Fibroblast of peridontal ligament (primary cell): ENCODE data around the gene DGKH.

Source experiments
- DNase-seq: peaks from one replicate; pipeline ENCODE4 v3.0.0-alpha.2; 2010; ENCODE audit errors: extremely low read depth

DGKH gene

DNA sequence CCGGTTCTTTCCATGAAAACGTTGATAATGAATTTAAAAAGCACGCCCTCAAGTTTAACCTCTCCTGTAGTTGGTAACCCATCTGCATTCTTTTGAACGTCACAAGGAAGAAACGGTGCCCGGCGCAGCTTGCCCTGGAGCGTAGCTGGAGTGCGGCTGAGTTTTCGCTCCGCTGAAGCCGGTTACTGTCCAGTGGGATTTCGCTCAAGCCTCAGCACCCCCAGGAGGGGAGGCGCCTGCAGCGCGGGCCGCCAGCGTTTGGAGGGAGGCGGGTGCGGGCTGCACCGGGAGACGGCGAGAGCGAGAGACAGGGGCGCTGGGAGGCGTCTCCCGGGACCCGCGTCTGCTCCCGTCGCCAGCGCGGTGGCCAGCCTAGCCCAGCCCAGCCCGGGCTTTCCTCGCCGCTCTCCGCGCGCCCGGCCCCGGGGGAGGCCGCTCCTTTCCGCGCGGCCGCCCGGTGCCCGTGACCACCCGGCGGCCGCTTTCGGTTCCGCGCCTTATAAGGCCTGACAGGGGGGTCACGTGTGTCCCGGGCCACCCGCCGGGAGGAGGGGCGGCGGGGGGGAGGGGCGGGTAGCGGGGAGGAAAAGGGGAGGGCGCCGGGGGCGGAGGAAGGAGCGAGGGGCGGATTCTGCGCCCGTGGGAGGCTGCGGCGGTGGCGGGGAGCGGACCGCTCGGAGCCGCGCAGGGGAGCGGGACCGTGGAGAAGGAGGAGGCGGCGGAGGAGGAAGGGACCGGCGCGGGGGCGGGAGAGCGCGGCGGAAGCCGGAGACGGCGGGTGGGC, 8.3 kb upstream of the DGKH start:
- DNase-seq, result peak; percentile 77

- DNase-seq, result no peak
Measured at GRCh38 chr13:42040730-42041010, 7.8 kb upstream of the DGKH start.

DNA sequence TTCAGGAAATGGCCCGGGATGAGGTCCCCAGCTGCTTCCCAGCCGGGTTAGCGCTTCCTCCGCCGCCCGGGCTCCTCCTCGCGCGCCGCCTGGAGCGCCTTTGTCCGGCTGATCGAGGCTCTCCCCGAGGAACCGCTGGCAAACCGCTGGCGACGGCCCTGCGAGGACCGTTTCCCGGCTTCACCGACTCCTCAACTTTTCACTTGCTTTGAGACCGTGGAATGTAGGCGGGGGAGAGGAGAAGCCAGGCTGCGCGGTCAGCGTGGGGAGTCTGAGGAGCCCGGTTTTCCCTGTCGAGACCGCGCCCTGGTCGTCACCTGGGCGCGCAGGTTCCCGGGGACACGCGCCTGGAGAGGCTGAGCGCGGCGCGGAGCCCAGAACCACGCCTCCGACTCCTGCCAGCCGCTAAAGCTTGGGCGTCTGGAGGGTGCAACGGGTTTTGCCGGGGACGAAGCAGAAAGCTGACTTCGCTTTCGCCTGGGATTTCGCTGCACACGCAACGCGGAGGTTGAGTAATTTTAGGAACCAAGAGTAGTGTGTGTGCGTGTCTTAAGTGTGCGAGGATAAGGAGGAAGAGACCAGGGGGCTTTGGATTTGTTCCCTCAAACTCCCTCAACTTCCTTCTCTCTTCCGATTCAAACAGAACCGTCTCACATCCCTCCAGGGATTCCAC, 7.3 kb upstream of the DGKH start:
- peak; percentile 51 for DNase-seq

DNA sequence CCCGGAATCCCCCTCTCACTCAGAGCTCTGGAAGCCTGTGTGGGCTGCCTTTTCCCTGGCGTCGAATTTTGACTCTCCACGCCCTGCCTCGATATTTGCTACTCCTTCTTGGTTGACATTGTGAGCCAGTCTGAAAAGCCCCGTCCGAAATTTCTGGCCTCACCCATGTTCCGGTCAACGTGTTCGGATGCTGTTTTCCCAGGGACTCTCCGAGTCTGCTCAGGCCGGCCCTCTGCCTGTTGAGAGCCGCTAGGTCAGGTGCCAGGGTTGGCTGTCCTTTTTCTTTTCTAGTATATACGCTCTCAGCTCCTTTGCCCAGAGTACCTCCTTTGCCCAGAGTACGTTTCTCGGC, 6.8 kb upstream of the DGKH start:
- peak; percentile 68 for DNase-seq

GRCh38 chr13:42043676-42044075, 4.8 kb upstream of the DGKH start:
- DNase-seq, result no peak

GRCh38 chr13:42046448-42046847, 2.0 kb upstream of the DGKH start:
- DNase-seq, result no peak

- DNase-seq, result peak; percentile 72
Measured at GRCh38 chr13:42047561-42048341, 697 bp upstream of the DGKH start.

DNA sequence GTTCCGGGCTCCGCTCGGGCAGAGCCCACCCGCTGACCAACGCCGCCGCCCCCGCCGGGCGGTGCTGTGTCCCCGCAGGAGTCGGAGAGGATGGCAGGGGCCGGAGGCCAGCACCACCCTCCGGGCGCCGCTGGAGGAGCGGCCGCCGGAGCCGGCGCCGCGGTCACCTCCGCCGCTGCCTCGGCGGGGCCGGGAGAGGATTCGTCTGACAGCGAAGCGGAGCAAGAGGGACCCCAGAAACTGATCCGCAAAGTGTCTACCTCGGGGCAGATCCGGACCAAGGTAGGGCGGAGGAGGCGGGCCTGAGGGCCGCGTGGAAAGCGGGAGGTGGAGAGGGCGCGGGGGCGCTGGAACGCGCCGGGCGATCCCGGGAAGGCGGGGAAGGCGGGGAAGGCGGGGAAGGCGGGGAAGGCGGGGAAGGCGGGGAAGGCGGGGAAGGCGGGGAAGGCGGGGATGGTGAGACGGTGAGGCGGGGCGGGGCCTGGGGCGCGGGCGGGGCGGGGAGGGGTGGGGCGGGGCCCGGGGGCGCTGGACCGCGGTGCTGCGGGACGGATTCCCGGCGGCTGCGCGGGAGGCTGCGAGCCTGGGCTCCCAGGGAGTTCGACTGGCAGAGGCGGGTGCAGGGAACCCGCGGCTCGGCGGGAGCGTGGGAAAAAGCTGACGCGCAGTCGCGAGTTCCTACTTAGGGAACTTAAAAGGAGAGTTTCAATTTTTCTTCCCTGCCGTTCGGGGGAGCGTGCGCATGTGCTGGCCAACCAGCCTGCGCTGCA, 421 bp downstream of the DGKH start:
- peak; percentile 72 for DNase-seq

DNA sequence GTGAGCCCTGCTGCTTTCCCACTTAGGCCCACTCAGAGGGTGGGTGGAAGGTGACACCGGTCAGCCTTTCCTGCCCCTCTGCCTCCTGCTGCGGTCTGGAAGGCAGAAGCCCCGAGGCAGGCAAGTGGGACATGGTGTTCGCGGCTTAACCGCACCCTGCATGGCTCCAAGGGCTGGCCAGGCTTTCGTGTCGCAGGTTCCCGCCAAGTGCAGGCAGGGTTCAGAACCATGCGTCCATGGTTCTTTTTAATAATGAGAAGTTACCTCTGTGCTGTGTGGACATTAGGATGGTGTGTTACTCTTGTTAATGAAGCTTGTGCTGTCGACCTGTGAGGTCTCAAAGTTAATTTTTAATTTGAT, 986 bp downstream of the DGKH start:
- no peak for DNase-seq

- DNase-seq, result no peak
Measured at GRCh38 chr13:42054798-42055499, 6.5 kb downstream of the DGKH start.

DNA sequence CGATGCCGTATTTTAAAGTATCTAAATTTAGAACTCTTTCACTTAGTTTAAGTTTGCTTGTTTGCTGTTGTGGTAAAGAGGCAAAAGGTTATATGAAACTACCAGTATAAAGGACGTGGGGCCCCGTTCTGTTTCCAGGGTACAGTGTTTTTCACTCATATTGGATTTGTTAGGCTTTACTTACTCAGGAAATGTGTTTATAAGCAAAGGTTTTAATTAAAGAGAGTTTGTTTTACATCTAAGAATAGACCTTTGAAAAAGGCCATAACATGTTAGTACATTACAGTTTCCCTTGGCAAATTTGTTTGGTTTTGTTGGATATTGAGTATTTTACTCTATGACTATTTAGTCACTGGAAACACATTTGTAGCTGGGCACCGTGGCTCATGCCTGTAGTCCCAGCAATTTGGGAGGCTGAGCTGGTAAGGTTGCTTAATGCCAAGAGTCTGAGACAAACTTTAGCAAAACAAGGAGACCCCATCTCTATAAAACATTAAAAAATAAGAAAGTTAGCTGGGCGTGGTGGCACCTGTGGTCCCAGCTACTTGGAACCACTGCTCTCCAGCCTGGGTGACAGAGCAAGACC, 7.1 kb downstream of the DGKH start:
- DNase-seq, result no peak

DNA sequence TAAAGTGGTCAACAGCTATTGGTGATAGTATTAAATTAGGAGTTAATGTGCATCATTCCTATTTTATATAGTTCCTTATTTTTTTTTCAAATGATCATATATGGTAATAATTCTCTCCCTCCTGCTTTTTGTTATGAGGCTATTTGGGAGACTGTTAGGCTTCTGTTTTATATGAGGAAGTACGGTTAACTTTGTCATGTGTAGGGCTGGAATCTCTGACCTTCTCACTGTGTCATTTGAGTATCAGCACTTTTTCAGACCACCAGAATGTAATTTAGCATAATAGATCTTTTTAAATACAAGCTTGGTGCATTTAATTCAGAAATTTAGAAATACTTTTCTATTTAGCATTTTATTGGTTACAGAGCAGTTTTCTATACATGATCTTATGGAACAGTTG, 7.7 kb downstream of the DGKH start:
- DNase-seq, result no peak

DNA sequence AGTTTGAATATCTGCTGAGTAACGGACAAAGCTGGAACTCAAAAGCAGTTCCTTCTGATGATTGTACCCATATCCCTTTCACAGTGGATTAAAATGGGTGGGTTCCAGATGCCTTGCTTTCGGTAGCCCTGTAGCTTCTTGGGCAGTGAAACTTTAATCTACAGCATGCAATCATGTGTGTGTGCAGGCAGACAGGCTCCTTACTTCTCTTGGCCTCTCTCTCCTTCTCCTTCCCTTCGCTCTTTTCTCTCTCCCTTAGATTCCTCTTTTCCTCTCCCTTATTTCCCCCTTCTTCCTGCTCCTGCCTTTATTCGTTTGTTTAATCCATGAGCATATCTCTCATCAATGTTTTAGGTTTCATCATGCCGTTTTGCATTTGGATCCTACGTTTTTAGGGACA, 8.1 kb downstream of the DGKH start:
- no peak for DNase-seq

DNA sequence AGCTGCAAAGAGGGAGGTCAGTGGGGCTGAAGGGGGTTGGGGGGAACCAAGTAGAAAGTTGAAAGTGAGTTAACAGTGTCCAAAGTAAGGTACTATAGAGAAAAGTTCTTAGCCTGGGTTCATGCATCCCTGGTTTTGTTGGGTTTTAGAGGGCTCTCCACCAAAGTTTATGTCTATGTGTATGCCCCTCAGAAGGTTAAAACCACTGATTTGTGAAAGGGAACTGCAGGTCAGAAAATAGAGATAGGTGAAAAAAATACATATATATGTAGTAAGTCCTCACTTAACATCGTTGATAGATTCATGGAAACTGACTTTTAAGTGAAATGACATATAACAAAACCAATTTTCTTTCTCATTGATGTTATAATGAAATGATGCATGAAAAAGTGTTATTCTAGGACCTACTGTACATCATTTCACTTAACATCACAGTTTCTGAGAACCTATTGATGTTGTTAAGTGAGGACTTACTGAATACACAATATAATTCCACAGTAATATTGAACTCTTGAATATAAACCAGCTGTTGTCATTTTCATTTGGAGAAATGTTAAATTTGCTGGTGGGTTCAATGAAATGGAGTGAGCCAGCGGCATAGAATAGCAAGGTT, 9.6 kb downstream of the DGKH start:
- DNase-seq, result no peak

GRCh38 chr13:42061943-42062342, 13.5 kb downstream of the DGKH start:
- no peak for DNase-seq

- no peak for DNase-seq
Measured at GRCh38 chr13:42063105-42063504, 14.7 kb downstream of the DGKH start.

DNA sequence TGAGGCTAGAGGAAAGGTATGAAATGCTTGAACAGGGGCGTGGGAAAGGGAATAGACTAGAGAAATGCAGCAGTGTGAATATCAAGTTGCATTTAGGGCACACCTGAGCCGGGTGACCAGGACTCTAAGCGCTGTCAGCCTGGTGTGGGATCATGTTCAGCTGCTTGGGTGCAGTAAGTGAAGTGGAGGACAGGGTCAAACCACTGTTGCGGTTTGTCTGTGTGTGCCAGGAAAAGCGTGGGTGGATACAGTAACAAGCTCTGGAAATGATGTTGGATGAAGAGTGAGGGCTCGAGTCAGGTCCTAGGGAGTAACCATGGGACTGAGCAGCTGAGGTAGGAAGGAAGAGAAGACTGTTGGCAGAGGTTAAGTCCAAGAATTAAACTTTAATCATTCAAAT, 15.8 kb downstream of the DGKH start:
- DNase-seq, result peak; percentile 76

DNA sequence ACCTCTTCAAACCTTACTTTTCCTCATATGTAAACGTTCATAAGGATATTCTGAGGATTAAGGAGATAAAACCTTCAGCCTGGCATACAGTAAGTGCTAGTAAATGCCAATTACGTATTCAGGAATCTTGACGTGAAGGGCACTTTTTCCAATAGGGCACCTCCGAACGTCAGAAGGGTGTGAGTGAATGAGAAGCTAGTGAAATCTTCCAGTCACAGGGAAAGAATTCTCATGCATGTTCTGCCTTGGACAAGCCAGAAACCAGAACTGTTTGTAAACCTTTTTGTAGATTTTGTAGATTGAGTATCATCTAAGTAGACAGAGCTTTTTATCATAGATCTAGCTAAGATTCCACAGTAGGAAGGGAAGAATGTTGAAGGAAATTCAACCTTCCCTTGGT, 16.5 kb downstream of the DGKH start:
- DNase-seq, result no peak

GRCh38 chr13:42065414-42065813, 17.0 kb downstream of the DGKH start:
- no peak for DNase-seq

DNA sequence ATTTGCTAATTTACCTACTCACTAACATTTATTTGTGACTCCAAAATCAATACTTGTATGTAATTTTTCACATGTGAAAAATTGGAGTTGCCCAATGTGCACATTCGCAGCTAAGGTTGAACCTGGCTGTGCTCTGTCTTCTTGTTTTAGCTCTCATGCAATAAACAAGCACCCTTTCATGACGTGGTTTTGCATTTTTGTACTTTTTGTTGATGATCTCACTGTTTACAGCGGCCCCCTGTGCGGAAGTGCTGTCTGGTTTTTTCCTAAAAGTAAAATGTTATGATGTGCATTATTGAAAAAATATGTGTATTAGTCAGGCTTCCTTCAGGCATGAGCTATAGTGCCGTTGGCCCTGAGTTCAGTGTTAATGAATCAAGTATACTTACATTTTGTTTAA, 18.1 kb downstream of the DGKH start:
- DNase-seq, result peak; percentile 79

DNA sequence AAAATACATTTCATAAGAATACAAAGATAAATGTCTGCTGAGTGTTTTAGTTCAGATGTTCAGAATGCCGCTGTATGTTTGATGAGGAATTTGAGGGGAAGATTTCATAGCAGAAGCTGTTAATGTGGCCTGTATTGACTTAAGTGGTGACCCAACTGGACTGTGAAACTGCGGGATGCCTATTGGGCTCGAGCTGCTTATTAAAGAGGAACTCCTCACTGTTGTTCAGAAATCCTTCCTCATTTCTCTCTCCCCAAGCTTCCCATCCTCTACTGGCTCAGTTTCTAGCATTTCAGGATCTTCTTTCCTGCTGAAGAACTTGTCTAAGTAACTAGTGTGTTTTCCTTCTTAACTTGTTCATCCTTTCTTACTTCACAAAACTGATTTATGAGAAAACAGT, 20.4 kb downstream of the DGKH start:
- no peak for DNase-seq
